OCI-LY1 (cell line): ENCODE results near the gene KCP.

ENCODE experiments used
- H2AFZ ChIP-seq: fragments of 200-600 bp; sonication (generic), shearing (Covaris generic); 2 replicates; pipeline ENCODE4 v1.6.0; 2014; ENCODE audit warnings: antibody characterized with exemption, mild to moderate bottlenecking, low read length
- H3F3A ChIP-seq: fragments of 200-600 bp; sonication (generic), shearing (Covaris generic); 2 replicates; pipeline ENCODE4 v1.6.0; 2014; ENCODE audit warnings: mild to moderate bottlenecking, antibody characterized with exemption, low read length, moderate library complexity; ENCODE audit not compliant: insufficient read depth
- H3K27ac ChIP-seq: fragments of 200-600 bp; sonication (generic); 2 replicates; pipeline ENCODE4 v1.5.1; 2014; ENCODE audit warnings: low read length, mixed run types, mild to moderate bottlenecking, low read depth; ENCODE audit not compliant: poor library complexity, severe bottlenecking
- H3K27me3 ChIP-seq: fragments of 200-600 bp; sonication (generic); 2 replicates; pipeline ENCODE4 v1.6.0; 2014; ENCODE audit warnings: antibody characterized with exemption, mild to moderate bottlenecking, low read length, moderate library complexity; ENCODE audit not compliant: insufficient read depth
- H3K36me3 ChIP-seq: fragments of 200-600 bp; sonication (generic); 2 replicates; pipeline ENCODE4 v1.6.1; 2014; ENCODE audit warnings: mild to moderate bottlenecking, antibody characterized with exemption, low read length, moderate library complexity, mixed read lengths; ENCODE audit not compliant: insufficient read depth
- H3K4me1 ChIP-seq: fragments of 200-600 bp; sonication (generic); 2 replicates; pipeline ENCODE4 v1.5.1; 2014; ENCODE audit warnings: mild to moderate bottlenecking, low read length, moderate library complexity; ENCODE audit not compliant: insufficient read depth, severe bottlenecking
- H3K4me2 ChIP-seq: fragments of 200-600 bp; sonication (generic), shearing (Covaris generic); 2 replicates; pipeline ENCODE4 v1.6.1; 2014; ENCODE audit warnings: low read length
- H3K4me3 ChIP-seq: fragments of 200-600 bp; sonication (generic); 2 replicates; pipeline ENCODE4 v1.5.1; 2014; ENCODE audit warnings: low read length, low read depth, mild to moderate bottlenecking, mixed read lengths; ENCODE audit not compliant: poor library complexity, severe bottlenecking
- H3K79me2 ChIP-seq: fragments of 200-600 bp; shearing (Covaris generic); 2 replicates; pipeline ENCODE4 v1.6.1; 2016; ENCODE audit warnings: mixed run types, low read length, mixed read lengths; ENCODE audit not compliant: insufficient read depth
- H3K9ac ChIP-seq: fragments of 200-600 bp; sonication (generic), shearing (Covaris generic); 2 replicates; pipeline ENCODE4 v1.6.1; 2014; ENCODE audit warnings: mild to moderate bottlenecking, low read length, mixed read lengths
- H3K9me2 ChIP-seq: fragments of 200-600 bp; sonication (generic), shearing (Covaris generic); 2 replicates; pipeline ENCODE4 v1.6.1; 2014; ENCODE audit warnings: low read depth, mild to moderate bottlenecking, low read length, mixed read lengths
- H3K9me3 ChIP-seq: fragments of 200-600 bp; shearing (Covaris generic); 2 replicates; pipeline ENCODE4 v1.6.1; 2014; ENCODE audit warnings: low read length, mixed read lengths
- H4K20me1 ChIP-seq: fragments of 200-600 bp; sonication (generic), shearing (Covaris generic); 2 replicates; pipeline ENCODE4 v1.6.0; 2016; ENCODE audit warnings: mild to moderate bottlenecking, low read length; ENCODE audit not compliant: insufficient read depth
- CTCF ChIP-seq: fragments of 200-600 bp; sonication (generic), shearing (Covaris generic); IDR thresholded peaks from 2 replicates; pipeline ENCODE4 v1.5.1; 2017; ENCODE audit warnings: mild to moderate bottlenecking, antibody characterized with exemption, low read length, moderate library complexity, mixed read lengths
- EZH2 ChIP-seq: fragments of 200-600 bp; sonication (generic), shearing (Covaris generic); IDR thresholded peaks from 2 replicates; pipeline ENCODE4 v1.8.0; 2017; ENCODE audit warnings: borderline replicate concordance, mixed run types, mild to moderate bottlenecking, antibody characterized with exemption, low read length, moderate library complexity, mixed read lengths

The KCP gene

GRCh38 chr7:128869138-128869943 lies 41.2 kb downstream of the KCP start:
- Histone ChIP-seq H3K9me2 (no peaks in the 10 kb centered on the region), H2AFZ (no peak overlapping the region), H3K4me2 (peak overlapping the region; percentile 62), H3K4me1 (peaks cover 15% of the 10 kb centered on the region), H4K20me1 (no peaks in the 10 kb centered on the region), H3K79me2 (no peaks in the 10 kb centered on the region), H3K27ac (no peak overlapping the region), H3K9me3 (no peaks in the 10 kb centered on the region), H3K36me3 (peaks cover 25% of the 10 kb centered on the region), H3K9ac (peak overlapping the region; percentile 12; the same call in 1 of the 2 replicates), H3F3A (no peaks in the 10 kb centered on the region), H3K27me3 (peaks cover 5% of the 10 kb centered on the region; the same call in 1 of the 2 replicates), H3K4me3 (peak overlapping the region; percentile 55)
- TF ChIP-seq CTCF: no peak
- no peak for TF ChIP-seq EZH2

GRCh38 chr7:128868624-128869137 lies 41.8 kb downstream of the KCP start:
- no peaks in the 10 kb centered on the region for H3K9me3 ChIP-seq
- no peaks in the 10 kb centered on the region for H4K20me1 ChIP-seq
- peaks cover 25% of the 10 kb centered on the region for H3K36me3 ChIP-seq
- H3F3A ChIP-seq: no peaks in the 10 kb centered on the region
- peak overlapping the region; percentile 55 for H3K4me3 ChIP-seq
- H3K79me2 ChIP-seq: no peaks in the 10 kb centered on the region
- H2AFZ ChIP-seq: no peak overlapping the region
- peaks cover 21% of the 10 kb centered on the region for H3K4me1 ChIP-seq
- H3K27ac ChIP-seq: no peak overlapping the region
- H3K9ac ChIP-seq: no peak overlapping the region; the same call in 1 of the 2 replicates
- peak overlapping the region; percentile 62 for H3K4me2 ChIP-seq
- TF ChIP-seq EZH2: no peak
- TF ChIP-seq CTCF: no peak
- H3K27me3 ChIP-seq: peaks cover 5% of the 10 kb centered on the region; the same call in 1 of the 2 replicates
- H3K9me2 ChIP-seq: no peaks in the 10 kb centered on the region

GRCh38 chr7:128867842-128868623 lies 42.5 kb downstream of the KCP start:
- Histone ChIP-seq H3K9me3 (no peaks in the 10 kb centered on the region), H3K27me3 (peaks cover 5% of the 10 kb centered on the region; the same call in 1 of the 2 replicates), H3K4me2 (no peak overlapping the region), H4K20me1 (no peaks in the 10 kb centered on the region), H3K4me1 (peaks cover 25% of the 10 kb centered on the region), H3F3A (no peaks in the 10 kb centered on the region), H3K9me2 (no peaks in the 10 kb centered on the region), H3K4me3 (no peak overlapping the region), H3K79me2 (no peaks in the 10 kb centered on the region), H3K27ac (no peak overlapping the region), H3K9ac (no peak overlapping the region), H2AFZ (no peak overlapping the region), H3K36me3 (peaks cover 25% of the 10 kb centered on the region)
- TF ChIP-seq EZH2 (no peak), CTCF (no peak)
